ENCODE measurements around the gene AQR. TPM values are rescaled to one million over a fixed set of nuclear protein-coding genes. Genes with fewer than 3 reads are reported as not detected.

AQR gene
- total and polyA plus RNA-seq, 2 of the 4 experiments (the other 2 are of a cell fraction): 17.9 to 29.6 TPM

DNA sequence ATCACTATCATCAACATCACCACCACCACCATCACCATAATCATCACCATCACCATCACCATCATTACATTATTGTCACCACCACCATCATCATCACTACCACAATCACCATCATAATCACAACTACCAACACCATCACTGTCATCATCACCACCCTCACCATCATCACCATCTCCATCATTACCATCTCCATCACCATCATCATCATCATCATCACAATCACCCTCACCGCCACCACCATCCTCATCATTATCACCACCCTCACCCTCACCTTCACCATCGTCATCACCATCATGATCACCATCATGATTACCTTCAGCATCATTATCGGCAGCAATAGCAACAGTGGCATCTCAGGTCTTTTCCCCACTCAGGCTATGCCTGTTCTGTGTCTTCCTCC lies 131.3 kb downstream of the AQR start:
- no peak overlapping the region for H2BK120ac ChIP-seq (ENCODE audit: low read depth, low read length)
- no peak overlapping the region; the same call in 1 of the 2 replicates for H3K4ac ChIP-seq (ENCODE audit: low read depth, low read length)
- H3K4me2 ChIP-seq (ENCODE audit: low read depth, low read length): no peak overlapping the region
- WGBS, 2 experiments (ENCODE audit: extremely low coverage in 2 of 2, insufficient read length in 1 of 2): 100% methylated on average over 3 of the region's 3 CpGs; no CpG with 5 or more reads in 1 of the 2 experiments
- H3K9me3 ChIP-seq (ENCODE audit: control insufficient read depth, insufficient read depth, low read length): no peaks in the 10 kb centered on the region
- in situ Hi-C loops (cut with MboI; ENCODE audit: low sequenced_read_pairs): no loop called here
- ATAC-seq (ENCODE audit: low read depth): no peak
- no peak for TF ChIP-seq FOS (IDR thresholded peaks at IDR 0.05; ENCODE audit: low read depth, low read length)
- TF ChIP-seq RCOR1 (IDR thresholded peaks at IDR 0.05; ENCODE audit: insufficient replicate concordance, low read length): no peak
- TF ChIP-seq, protein P1, sequence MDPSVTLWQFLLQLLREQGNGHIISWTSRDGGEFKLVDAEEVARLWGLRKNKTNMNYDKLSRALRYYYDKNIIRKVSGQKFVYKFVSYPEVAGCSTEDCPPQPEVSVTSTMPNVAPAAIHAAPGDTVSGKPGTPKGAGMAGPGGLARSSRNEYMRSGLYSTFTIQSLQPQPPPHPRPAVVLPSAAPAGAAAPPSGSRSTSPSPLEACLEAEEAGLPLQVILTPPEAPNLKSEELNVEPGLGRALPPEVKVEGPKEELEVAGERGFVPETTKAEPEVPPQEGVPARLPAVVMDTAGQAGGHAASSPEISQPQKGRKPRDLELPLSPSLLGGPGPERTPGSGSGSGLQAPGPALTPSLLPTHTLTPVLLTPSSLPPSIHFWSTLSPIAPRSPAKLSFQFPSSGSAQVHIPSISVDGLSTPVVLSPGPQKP (IDR thresholded peaks at IDR 0.05; ENCODE audit: borderline replicate concordance, low read depth, low read length): no peak
- TF ChIP-seq USF2 (IDR thresholded peaks at IDR 0.05; ENCODE audit: low read depth, low read length): no peak
- peaks cover 7% of the 10 kb centered on the region for H3K4me1 ChIP-seq (ENCODE audit: control insufficient read depth, insufficient read depth, low read length)
- H3K9ac ChIP-seq (ENCODE audit: low read depth, low read length): no peak overlapping the region
- DNase-seq: no peak
- dilution Hi-C loops (cut with HindIII; ENCODE audit: low sequenced_read_pairs, unreplicated experiment): no loop called here
- H3K27me3 ChIP-seq (ENCODE audit: control insufficient read depth, insufficient read depth, low read length): no peaks in the 10 kb centered on the region
- H3K4me3 ChIP-seq (ENCODE audit: insufficient read depth, low read depth, low read length): no peak overlapping the region
- H4K91ac ChIP-seq (ENCODE audit: insufficient read depth, low read depth, low read length): no peak overlapping the region
- no peak overlapping the region for H2BK5ac ChIP-seq (ENCODE audit: low read depth, low read length, poor library complexity, severe bottlenecking)
- H4K20me1 ChIP-seq (ENCODE audit: insufficient read depth, low read length): no peaks in the 10 kb centered on the region
- no peak overlapping the region for H4K8ac ChIP-seq (ENCODE audit: low read depth in 2 of 2, low read length in 2 of 2)
- H3K14ac ChIP-seq (replicated peaks; ENCODE audit: low read depth, low read length): no peak overlapping the region
- no peak overlapping the region for H3K56ac ChIP-seq (ENCODE audit: extremely low read depth, insufficient read depth, low read length)
- no peak overlapping the region for H3K23ac ChIP-seq (ENCODE audit: low read depth, low read length)
- H3K18ac ChIP-seq (ENCODE audit: low read depth, low read length): no peak overlapping the region
- no TSS peak for BruUV-seq (replicated peaks)
- H2AFZ ChIP-seq (replicated peaks; ENCODE audit: low read length, poor library complexity): no peak overlapping the region
- CTCF ChIA-PET: no interaction called here
- 0 out of 3 replicates have a peak overlapping the region, but pooled peaks have one; percentile 1 for H2BK15ac ChIP-seq (ENCODE audit: low read depth, low read length)
- no peak overlapping the region for H2BK20ac ChIP-seq (ENCODE audit: low read depth, low read length)
- H4K5ac ChIP-seq (ENCODE audit: low read depth, low read length): no peak overlapping the region
- H2AK5ac ChIP-seq (ENCODE audit: low read depth, low read length): peak overlapping the region; percentile 6; the same call in 1 of the 2 replicates
- H3K79me1 ChIP-seq (ENCODE audit: low read depth in 1 of 2, low read length in 2 of 2): no peaks in the 10 kb centered on the region
- POLR2A ChIA-PET (ENCODE audit: unreplicated experiment): no interaction called here
- intact Hi-C loops (cut with micrococcal nuclease): no loop called here
- peaks cover 19% of the 10 kb centered on the region for H3K9me1 ChIP-seq (ENCODE audit: insufficient read depth, low read length)
- no peaks in the 10 kb centered on the region for H3K36me3 ChIP-seq (ENCODE audit: control insufficient read depth, insufficient read depth, low read length)
- no peak overlapping the region for H3K27ac ChIP-seq (ENCODE audit: insufficient read depth, low read length)
- peak overlapping the region; percentile 60 for H2AK9ac ChIP-seq (replicated peaks; ENCODE audit: low read depth, low read length, poor library complexity)

Data from IMR-90 (cell line).